GM20000 (cell line): ENCODE results near the gene NFIL3.
A peak's percentile ranks its signal among the peaks of the same experiment; 100 is the strongest.

Experiments used
- DNase-seq: peaks from one replicate; pipeline ENCODE4 v3.0.0; 2012; ENCODE audit warnings: low spot score
- CTCF ChIP-seq: IDR thresholded peaks from 2 replicates; pipeline ENCODE4 v1.5.1; 2012; ENCODE audit warnings: mild to moderate bottlenecking, control low read depth; ENCODE audit errors: extremely low read depth, missing control alignments

Gene NFIL3

GRCh38 chr9:91403665-91404543 lies 19.7 kb downstream of the NFIL3 start:
- no peak for DNase-seq
- no peak for TF ChIP-seq CTCF

- no peak for DNase-seq
- TF ChIP-seq CTCF = no peak
These were observed 24.7 kb downstream of the NFIL3 start for GRCh38 chr9:91398926-91399325.

GRCh38 chr9:91395553-91396471 lies 27.8 kb downstream of the NFIL3 start:
- TF ChIP-seq CTCF = no peak
- DNase-seq = peak; percentile 54

- no peak for DNase-seq
- TF ChIP-seq CTCF = no peak
These were observed 28.5 kb downstream of the NFIL3 start for GRCh38 chr9:91395106-91395552.

- DNase-seq = no peak
- TF ChIP-seq CTCF = no peak
These were observed 29.8 kb downstream of the NFIL3 start for GRCh38 chr9:91393826-91394225.

- TF ChIP-seq CTCF = no peak
- DNase-seq = no peak
These were observed 31.2 kb downstream of the NFIL3 start for GRCh38 chr9:91392435-91392834.

- no peak for TF ChIP-seq CTCF
- DNase-seq = no peak
These were observed 31.8 kb downstream of the NFIL3 start for GRCh38 chr9:91391818-91392217.
